ENCODE data around the gene GORASP2.

GORASP2 gene

GRCh38 chr2:171008550-171009205 lies 79.6 kb downstream of the GORASP2 start:
- no peak for DNase-seq

- DNase-seq: no peak
These were observed 80.3 kb downstream of the GORASP2 start for GRCh38 chr2:171009386-171009785.

GRCh38 chr2:171013851-171014250 lies 84.8 kb downstream of the GORASP2 start:
- no peak for DNase-seq

- DNase-seq: no peak
These were observed 87.1 kb downstream of the GORASP2 start for GRCh38 chr2:171016125-171016524.
